Neural cell (in vitro differentiated cells): ENCODE results near the gene SPON1. TPM values are rescaled to one million over a fixed set of nuclear protein-coding genes. Genes with fewer than 3 reads are reported as not detected.

Experiments used
- H2AFZ ChIP-seq: fragments of 200-600, 300-800 bp; sonication (generic), shearing (Covaris generic); 2 replicates; pipeline ENCODE4 v1.6.0; 2014; ENCODE audit warnings: low read depth, mild to moderate bottlenecking, antibody characterized with exemption, low read length, moderate library complexity
- H3F3A ChIP-seq: fragments of 200-600 bp; shearing (Covaris generic); 2 replicates; pipeline ENCODE4 v1.6.1; 2016; ENCODE audit warnings: mild to moderate bottlenecking, moderate library complexity, mixed read lengths, antibody characterized with exemption, low read length; ENCODE audit not compliant: insufficient read depth, poor library complexity, severe bottlenecking
- H3K27ac ChIP-seq: fragments of 200-600, 300-800 bp; sonication (generic), shearing (Covaris generic); 2 replicates; pipeline ENCODE4 v1.5.1; 2014; ENCODE audit warnings: mild to moderate bottlenecking, low read length, moderate library complexity
- H3K27me3 ChIP-seq: fragments of 300-800, 200-600 bp; sonication (generic), shearing (Covaris generic); 2 replicates; pipeline ENCODE4 v1.6.0; 2014; ENCODE audit warnings: mild to moderate bottlenecking, low read depth, low read length, moderate library complexity; ENCODE audit not compliant: insufficient read depth
- H3K36me3 ChIP-seq: fragments of 300-800, 200-600 bp; sonication (generic), shearing (Covaris generic); 2 replicates; pipeline ENCODE4 v1.5.1; 2014; ENCODE audit warnings: mild to moderate bottlenecking, antibody characterized with exemption, low read length, moderate library complexity; ENCODE audit not compliant: insufficient read depth
- H3K4me2 ChIP-seq: fragments of 300-800, 200-600 bp; sonication (generic), shearing (Covaris generic); 2 replicates; pipeline ENCODE4 v1.6.0; 2014; ENCODE audit warnings: mild to moderate bottlenecking, low read length
- H3K4me3 ChIP-seq: fragments of 300-800, 200-600 bp; sonication (generic), shearing (Covaris generic); 2 replicates; pipeline ENCODE4 v1.5.1; 2014; ENCODE audit warnings: mild to moderate bottlenecking, low read length, moderate library complexity
- H3K79me2 ChIP-seq: fragments of 200-600 bp; shearing (Covaris generic); replicated peaks from 2 replicates; pipeline ENCODE4 v1.6.0; 2014; ENCODE audit warnings: mild to moderate bottlenecking, low read length, moderate library complexity; ENCODE audit not compliant: insufficient read depth
- H3K9ac ChIP-seq: fragments of 300-800, 200-600 bp; sonication (generic), shearing (Covaris generic); 2 replicates; pipeline ENCODE4 v1.6.1; 2016; ENCODE audit warnings: mild to moderate bottlenecking, low read length, mixed read lengths
- H3K9me2 ChIP-seq: fragments of 200-600 bp; shearing (Covaris generic); 2 replicates; pipeline ENCODE4 v1.6.1; 2016; ENCODE audit warnings: mild to moderate bottlenecking, low read length, mixed read lengths; ENCODE audit not compliant: insufficient read depth
- H3K9me3 ChIP-seq: fragments of 200-600, 300-800 bp; sonication (generic), shearing (Covaris generic); 2 replicates; pipeline ENCODE4 v1.6.1; 2016; ENCODE audit warnings: mild to moderate bottlenecking, mixed run types, low read length, moderate library complexity, mixed read lengths
- H4K20me1 ChIP-seq: fragments of 200-600 bp; shearing (Covaris generic); 2 replicates; pipeline ENCODE4 v1.6.1; 2016; ENCODE audit warnings: mild to moderate bottlenecking, mixed run types; ENCODE audit not compliant: insufficient read depth
- EP300 ChIP-seq: fragments of 450-650 bp; conservative IDR thresholded peaks from 2 replicates; pipeline ENCODE4 v1.6.1; 2014; ENCODE audit warnings: antibody characterized with exemption, mild to moderate bottlenecking, moderate library complexity; ENCODE audit not compliant: poor library complexity, severe bottlenecking
- EZH2 ChIP-seq: fragments of 200-600, 300-800 bp; shearing (Covaris generic), sonication (generic); IDR thresholded peaks from 2 replicates; pipeline ENCODE4 v1.6.1; 2014; ENCODE audit warnings: antibody characterized with exemption, low read length, borderline replicate concordance, mild to moderate bottlenecking; ENCODE audit not compliant: insufficient read depth, poor library complexity, severe bottlenecking
- MXI1 ChIP-seq: fragments of 450-650 bp; conservative IDR thresholded peaks from 2 replicates; pipeline ENCODE4 v1.6.1; 2014; ENCODE audit warnings: antibody characterized with exemption, mild to moderate bottlenecking; ENCODE audit not compliant: poor library complexity, severe bottlenecking
- POLR2AphosphoS5 ChIP-seq: IDR thresholded peaks from 2 replicates; pipeline ENCODE4 v1.6.1; 2012
- RAD21 ChIP-seq: fragments of 450-650 bp; conservative IDR thresholded peaks from 2 replicates; pipeline ENCODE4 v1.6.1; 2014; ENCODE audit warnings: antibody characterized with exemption, mild to moderate bottlenecking, moderate library complexity
- SMC3 ChIP-seq: fragments of 450-650 bp; conservative IDR thresholded peaks from 2 replicates; pipeline ENCODE4 v1.6.1; 2014; ENCODE audit warnings: antibody characterized with exemption, mild to moderate bottlenecking, moderate library complexity; ENCODE audit not compliant: poor library complexity
- TAF1 ChIP-seq: IDR thresholded peaks from 2 replicates; pipeline ENCODE4 v1.6.1; 2012; ENCODE audit warnings: low read depth
- polyA plus RNA-seq: library from polyadenylated mRNA; depleted of rRNA; stranded (reverse); fragments of >200 nt; gene quantifications from 2 replicates; pipeline ENCODE4 v1.2.3, GENCODE V29; 2014
- TF ChIP-seq, protein P1 (sequence below): IDR thresholded peaks from 2 replicates; pipeline ENCODE4 v1.6.1; 2012; ENCODE audit warnings: borderline replicate concordance
- TF ChIP-seq, protein P2 (sequence below): fragments of 450-650 bp; IDR thresholded peaks from 2 replicates; pipeline ENCODE4 v1.5.1; 2014; ENCODE audit warnings: antibody characterized with exemption, mild to moderate bottlenecking, moderate library complexity; ENCODE audit not compliant: poor library complexity, severe bottlenecking

The SPON1 gene
- polyA plus RNA-seq, 1 donor from 2014 or later: 0.66 TPM

DNA sequence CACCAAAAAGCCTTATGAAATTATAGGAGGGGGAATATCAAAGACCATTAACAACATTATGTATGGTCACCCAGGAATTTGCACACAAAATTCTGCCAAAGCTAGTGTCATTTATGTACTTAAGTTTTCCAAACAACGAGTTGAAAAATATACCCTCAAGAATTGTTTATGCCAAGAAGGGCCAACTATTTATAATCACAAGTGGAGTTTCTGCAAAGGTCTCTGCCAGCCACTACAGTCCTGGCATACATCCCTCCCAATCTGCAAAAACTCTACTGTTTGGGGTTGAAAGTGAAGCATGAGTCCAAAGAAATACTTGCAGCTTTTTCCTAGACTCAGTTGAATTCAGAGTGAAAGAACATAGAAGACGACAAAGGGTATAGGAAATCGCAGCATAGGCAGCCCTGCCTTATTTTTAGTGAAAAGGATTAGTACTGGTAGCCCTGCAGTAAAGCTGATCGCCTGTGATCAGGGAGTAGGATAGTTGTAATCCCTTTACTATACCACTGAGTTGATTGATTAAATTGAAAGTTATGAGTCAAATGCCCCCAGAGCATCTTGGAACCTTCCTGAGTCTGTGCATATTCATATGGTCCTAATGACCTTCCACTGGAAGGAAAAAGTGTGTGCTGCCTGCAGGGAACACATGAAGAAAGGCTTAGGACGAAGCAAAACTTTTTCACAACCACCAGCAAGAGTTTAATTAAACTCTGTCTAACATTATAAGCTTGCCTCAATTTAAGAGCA is 144.0 kb downstream of the SPON1 start (continued):
- no peak for TF ChIP-seq EP300

DNA sequence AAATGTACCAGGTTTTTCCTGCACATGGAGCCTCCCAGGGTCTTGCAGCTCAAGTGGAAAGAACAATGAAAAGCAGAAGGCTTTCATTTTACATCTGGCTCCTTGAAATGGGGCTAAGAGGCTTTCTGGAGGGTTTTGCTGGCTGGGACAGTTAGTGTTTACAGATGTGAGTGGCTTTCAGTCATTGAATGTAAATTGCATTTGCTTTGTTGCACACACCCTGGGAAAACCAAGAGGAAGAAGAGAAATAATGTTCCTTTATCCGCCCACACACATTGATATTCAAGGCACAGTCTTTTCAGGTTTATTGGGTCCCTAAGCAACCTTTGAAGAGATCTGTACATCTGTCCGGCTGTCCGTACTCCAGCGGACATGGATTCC is 144.5 kb downstream of the SPON1 start:
- Histone ChIP-seq H2AFZ (no peak overlapping the region), H3K4me3 (no peak overlapping the region), H3K27ac (no peak overlapping the region), H3K79me2 (no peaks in the 10 kb centered on the region), H3K27me3 (no peaks in the 10 kb centered on the region), H4K20me1 (no peaks in the 10 kb centered on the region), H3K9me3 (no peaks in the 10 kb centered on the region), H3K9me2 (no peaks in the 10 kb centered on the region), H3K9ac (no peak overlapping the region), H3K36me3 (no peaks in the 10 kb centered on the region), H3F3A (no peaks in the 10 kb centered on the region), H3K4me2 (no peak overlapping the region)
- TF ChIP-seq TAF1: no peak
- no peak for TF ChIP-seq SMC3
- TF ChIP-seq MXI1: no peak
- no peak for TF ChIP-seq RAD21
- TF ChIP-seq EZH2: no peak

DNA sequence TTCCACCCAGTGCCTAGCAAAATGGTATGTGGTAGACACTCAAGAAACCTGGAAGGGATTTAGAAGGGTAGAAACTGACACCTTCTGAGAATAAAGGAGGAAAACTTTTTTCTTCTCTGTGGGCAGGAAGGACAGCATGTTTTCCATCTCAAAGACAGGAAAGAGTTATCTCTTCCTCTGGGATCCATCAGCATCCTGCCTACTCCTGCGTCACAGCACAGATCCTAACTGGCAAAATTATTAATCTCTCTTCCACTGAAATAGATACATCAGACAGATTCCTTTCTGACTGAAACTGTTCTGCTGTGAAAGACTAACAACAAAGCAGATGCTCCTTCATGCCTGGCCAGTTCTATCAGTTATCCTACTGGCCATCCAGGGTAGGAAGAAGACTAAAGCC is 147.2 kb downstream of the SPON1 start:
- Histone ChIP-seq H3K9me2 (no peaks in the 10 kb centered on the region), H3K9ac (no peak overlapping the region), H4K20me1 (no peaks in the 10 kb centered on the region), H3K79me2 (no peaks in the 10 kb centered on the region), H3K4me3 (no peak overlapping the region), H2AFZ (no peak overlapping the region), H3K27me3 (no peaks in the 10 kb centered on the region), H3K27ac (no peak overlapping the region), H3K9me3 (no peaks in the 10 kb centered on the region), H3F3A (no peaks in the 10 kb centered on the region), H3K36me3 (no peaks in the 10 kb centered on the region), H3K4me2 (no peak overlapping the region)
- TF ChIP-seq RAD21: no peak
- TF ChIP-seq TAF1: no peak
- no peak for TF ChIP-seq MXI1
- TF ChIP-seq, protein P1, sequence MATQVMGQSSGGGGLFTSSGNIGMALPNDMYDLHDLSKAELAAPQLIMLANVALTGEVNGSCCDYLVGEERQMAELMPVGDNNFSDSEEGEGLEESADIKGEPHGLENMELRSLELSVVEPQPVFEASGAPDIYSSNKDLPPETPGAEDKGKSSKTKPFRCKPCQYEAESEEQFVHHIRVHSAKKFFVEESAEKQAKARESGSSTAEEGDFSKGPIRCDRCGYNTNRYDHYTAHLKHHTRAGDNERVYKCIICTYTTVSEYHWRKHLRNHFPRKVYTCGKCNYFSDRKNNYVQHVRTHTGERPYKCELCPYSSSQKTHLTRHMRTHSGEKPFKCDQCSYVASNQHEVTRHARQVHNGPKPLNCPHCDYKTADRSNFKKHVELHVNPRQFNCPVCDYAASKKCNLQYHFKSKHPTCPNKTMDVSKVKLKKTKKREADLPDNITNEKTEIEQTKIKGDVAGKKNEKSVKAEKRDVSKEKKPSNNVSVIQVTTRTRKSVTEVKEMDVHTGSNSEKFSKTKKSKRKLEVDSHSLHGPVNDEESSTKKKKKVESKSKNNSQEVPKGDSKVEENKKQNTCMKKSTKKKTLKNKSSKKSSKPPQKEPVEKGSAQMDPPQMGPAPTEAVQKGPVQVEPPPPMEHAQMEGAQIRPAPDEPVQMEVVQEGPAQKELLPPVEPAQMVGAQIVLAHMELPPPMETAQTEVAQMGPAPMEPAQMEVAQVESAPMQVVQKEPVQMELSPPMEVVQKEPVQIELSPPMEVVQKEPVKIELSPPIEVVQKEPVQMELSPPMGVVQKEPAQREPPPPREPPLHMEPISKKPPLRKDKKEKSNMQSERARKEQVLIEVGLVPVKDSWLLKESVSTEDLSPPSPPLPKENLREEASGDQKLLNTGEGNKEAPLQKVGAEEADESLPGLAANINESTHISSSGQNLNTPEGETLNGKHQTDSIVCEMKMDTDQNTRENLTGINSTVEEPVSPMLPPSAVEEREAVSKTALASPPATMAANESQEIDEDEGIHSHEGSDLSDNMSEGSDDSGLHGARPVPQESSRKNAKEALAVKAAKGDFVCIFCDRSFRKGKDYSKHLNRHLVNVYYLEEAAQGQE: no peak
- TF ChIP-seq, protein P2, sequence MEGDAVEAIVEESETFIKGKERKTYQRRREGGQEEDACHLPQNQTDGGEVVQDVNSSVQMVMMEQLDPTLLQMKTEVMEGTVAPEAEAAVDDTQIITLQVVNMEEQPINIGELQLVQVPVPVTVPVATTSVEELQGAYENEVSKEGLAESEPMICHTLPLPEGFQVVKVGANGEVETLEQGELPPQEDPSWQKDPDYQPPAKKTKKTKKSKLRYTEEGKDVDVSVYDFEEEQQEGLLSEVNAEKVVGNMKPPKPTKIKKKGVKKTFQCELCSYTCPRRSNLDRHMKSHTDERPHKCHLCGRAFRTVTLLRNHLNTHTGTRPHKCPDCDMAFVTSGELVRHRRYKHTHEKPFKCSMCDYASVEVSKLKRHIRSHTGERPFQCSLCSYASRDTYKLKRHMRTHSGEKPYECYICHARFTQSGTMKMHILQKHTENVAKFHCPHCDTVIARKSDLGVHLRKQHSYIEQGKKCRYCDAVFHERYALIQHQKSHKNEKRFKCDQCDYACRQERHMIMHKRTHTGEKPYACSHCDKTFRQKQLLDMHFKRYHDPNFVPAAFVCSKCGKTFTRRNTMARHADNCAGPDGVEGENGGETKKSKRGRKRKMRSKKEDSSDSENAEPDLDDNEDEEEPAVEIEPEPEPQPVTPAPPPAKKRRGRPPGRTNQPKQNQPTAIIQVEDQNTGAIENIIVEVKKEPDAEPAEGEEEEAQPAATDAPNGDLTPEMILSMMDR: no peak
- no peak for TF ChIP-seq EZH2
- no peak for TF ChIP-seq SMC3
- TF ChIP-seq POLR2AphosphoS5: no peak
- no peak for TF ChIP-seq EP300
